Esophagus squamous epithelium (tissue), 5 donors: ENCODE data around the gene PLCE1. TPM values are rescaled to one million over a fixed set of nuclear protein-coding genes. Genes with fewer than 3 reads are reported as not detected.
A peak's percentile ranks its signal among the peaks of the same experiment; 100 is the strongest.

Experiments
- DNase-seq: peaks from one replicate; lab custom pipeline; 2025; lab: John Stamatoyannopoulos, UW
- H3K27ac ChIP-seq, 4 donors: fragments of 200-600 bp; sonication (generic); one replicate each; pipeline ENCODE4 v1.5.1; 2016 to 2019; ENCODE audit warnings: mild to moderate bottlenecking in 1 of 4
- H3K27me3 ChIP-seq, 4 donors: fragments of 200-600 bp; sonication (generic); 1 replicate in 3 of 4; 2 replicates in 1 of 4; pipeline versions ENCODE4 v1.5.1 to v1.6.0; 2017 to 2021; ENCODE audit warnings: antibody characterized with exemption in 1 of 4
- H3K36me3 ChIP-seq, 3 donors: fragments of 200-600 bp; sonication (generic); one replicate each; pipeline ENCODE4 v1.5.1; 2016 to 2019
- H3K4me1 ChIP-seq, 3 donors: fragments of 200-600 bp; sonication (generic); one replicate each; pipeline ENCODE4 v1.5.1; 2017 to 2019
- H3K4me3 ChIP-seq, 4 donors: fragments of 200-600 bp; sonication (generic); 1 replicate in 3 of 4; 2 replicates in 1 of 4; pipeline ENCODE4 v1.5.1; 2016 to 2019; ENCODE audit warnings: mild to moderate bottlenecking in 2 of 4, moderate library complexity in 1 of 4
- H3K9me3 ChIP-seq, 3 donors: fragments of 200-600 bp; sonication (generic); one replicate each; pipeline ENCODE4 v1.5.1; 2016 to 2019
- CTCF ChIP-seq, 6 experiments: fragments of 450-650 bp in 4 of 6; fragments of 200-600 bp in 2 of 6; sonication (generic) in 2 of 6; IDR thresholded peaks; one replicate each; pipeline ENCODE4 v1.5.1; 2016 to 2019; ENCODE audit warnings: antibody characterized with exemption in 6 of 6, mild to moderate bottlenecking in 4 of 6, moderate library complexity in 4 of 6
- POLR2A ChIP-seq, 4 donors: fragments of 450-650 bp; IDR thresholded peaks; one replicate each; pipeline ENCODE4 v1.6.1; 2017; ENCODE audit warnings: antibody characterized with exemption in 4 of 4, mild to moderate bottlenecking in 4 of 4, moderate library complexity in 3 of 4
- WGBS, 2 donors: methylation state at CpG; one replicate each; pipeline ENCODE4 v1.1.5; 2018; 5-methylcytosine and 5-hydroxymethylcytosine counted together
- intact Hi-C: fragments of 100-400 bp; cut with DNase I; formaldehyde crosslinking; loops from one replicate; pipeline ENCODE4 v1.15.0; 2022
- total RNA-seq, 4 donors: library from RNA; depleted of rRNA; stranded (reverse); fragments of >200 nt; gene quantifications; one replicate each; pipeline ENCODE4 v1.1.0, GENCODE V29; 2016
- donor health status: DM: yes; HTN: yes; CAD: no.

PLCE1 gene
- total RNA-seq, result 1 to 10 TPM; 1.8 to 3.6 (median 3.1) TPM

GRCh38 chr10:93993782-93994437 is at the start of gene PLCE1:
PLCE1 (plus strand) TSS chr10:93993931; CDS start chr10:94031047, 37,116 bp downstream.
- DNase-seq, result no peak
- 0% methylated on average over 4 of the region's 83 CpGs; no CpG with 5 or more reads in 1 of the 2 donors for WGBS, 2 donors
- peak within 1 kb of the TSS in 3 of 4 donors; percentile 38 to 58 (median 50) for H3K27ac ChIP-seq
- peaks cover 0 to 70% (median 0%) of the 10 kb centered on the region in 4 donors for H3K27me3 ChIP-seq
- H3K4me1 ChIP-seq, result peaks cover 0 to 37% (median 2%) of the 10 kb centered on the region in 3 donors
- no peaks in the 10 kb centered on the region for H3K9me3 ChIP-seq
- intact Hi-C loops, result no loop called here
- H3K36me3 ChIP-seq, result no peaks in the 10 kb centered on the region
- TF ChIP-seq CTCF (IDR thresholded peaks at IDR 0.05), result peak in 1 of 6 experiments; percentile 23
- no peak for TF ChIP-seq POLR2A (IDR thresholded peaks at IDR 0.05)
- H3K4me3 ChIP-seq, result peak within 1 kb of the TSS; percentile 39 to 74 (median 62)

GRCh38 chr10:93945819-93946218 is 47.9 kb upstream of the PLCE1 start:
- no peak overlapping the region for H3K4me3 ChIP-seq
- H3K9me3 ChIP-seq, result no peaks in the 10 kb centered on the region
- TF ChIP-seq POLR2A (IDR thresholded peaks at IDR 0.05), result no peak
- TF ChIP-seq CTCF (IDR thresholded peaks at IDR 0.05), result no peak
- DNase-seq, result no peak
- WGBS, 2 donors, result 72 to 79% methylated on average over 4 of the region's 4 CpGs
- H3K27ac ChIP-seq, result no peak overlapping the region
- no peaks in the 10 kb centered on the region for H3K27me3 ChIP-seq
- H3K4me1 ChIP-seq, result no peaks in the 10 kb centered on the region
- intact Hi-C loops, result no loop called here
- no peaks in the 10 kb centered on the region for H3K36me3 ChIP-seq

- Histone ChIP-seq H3K4me3 (no peak overlapping the region), H3K4me1 (no peaks in the 10 kb centered on the region), H3K27me3 (no peaks in the 10 kb centered on the region), H3K36me3 (no peaks in the 10 kb centered on the region), H3K9me3 (no peaks in the 10 kb centered on the region), H3K27ac (no peak overlapping the region)
- TF ChIP-seq POLR2A (IDR thresholded peaks at IDR 0.05), result no peak
- no peak for TF ChIP-seq CTCF (IDR thresholded peaks at IDR 0.05)
- 59 to 82% methylated on average over 5 to 8 of the region's 8 CpGs for WGBS, 2 donors
- DNase-seq, result no peak
- intact Hi-C loops, result no loop called here
Observed at GRCh38 chr10:93947055-93947454, 46.7 kb upstream of the PLCE1 start.

DNA sequence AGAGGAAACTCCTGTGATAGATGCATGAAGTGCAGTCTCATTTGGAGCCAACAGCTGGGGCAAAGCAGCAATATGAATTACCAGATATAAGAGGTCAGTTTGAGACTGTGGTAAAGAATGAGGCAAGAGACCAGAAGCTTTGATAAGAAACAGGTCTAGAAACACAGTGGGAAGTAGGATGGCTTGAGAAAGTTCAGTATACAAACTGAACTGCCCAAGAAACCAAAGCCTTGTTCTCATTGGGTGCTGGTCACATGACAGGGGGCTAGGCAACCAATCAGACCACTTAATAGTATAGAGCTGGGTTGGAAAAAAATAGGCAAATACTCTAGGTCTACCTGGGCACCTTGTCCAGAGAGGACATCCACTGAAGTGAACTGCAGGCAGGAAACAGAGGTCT is 46.2 kb upstream of the PLCE1 start:
- intact Hi-C loops, result no loop called here
- no peaks in the 10 kb centered on the region for H3K4me1 ChIP-seq
- H3K27me3 ChIP-seq, result no peaks in the 10 kb centered on the region
- H3K4me3 ChIP-seq, result no peak overlapping the region
- DNase-seq, result no peak
- H3K36me3 ChIP-seq, result no peaks in the 10 kb centered on the region
- no peak overlapping the region for H3K27ac ChIP-seq
- TF ChIP-seq CTCF (IDR thresholded peaks at IDR 0.05) (no peak), POLR2A (IDR thresholded peaks at IDR 0.05) (no peak)
- no peaks in the 10 kb centered on the region for H3K9me3 ChIP-seq

GRCh38 chr10:93951905-93952304 is 41.8 kb upstream of the PLCE1 start:
- Histone ChIP-seq H3K4me1 (no peaks in the 10 kb centered on the region), H3K4me3 (no peak overlapping the region), H3K9me3 (no peaks in the 10 kb centered on the region), H3K36me3 (no peaks in the 10 kb centered on the region), H3K27me3 (no peaks in the 10 kb centered on the region), H3K27ac (no peak overlapping the region)
- 75 to 81% methylated on average over 1 to 2 of the region's 2 CpGs for WGBS, 2 donors
- TF ChIP-seq POLR2A (IDR thresholded peaks at IDR 0.05) (no peak), CTCF (IDR thresholded peaks at IDR 0.05) (no peak)
- no peak for DNase-seq
- intact Hi-C loops, result no loop called here
